HL-60 (cell line): ENCODE measurements around the gene PIK3R1.

ENCODE experiments used
- DNase-seq, 2 experiments: peaks; one replicate each; pipeline ENCODE4 v3.0.0-alpha.2; 2010 to 2020; ENCODE audit warnings: low read depth in 1 of 2, low spot score in 1 of 2
- H3K27ac ChIP-seq: fragments of 250-450 bp; sonication (Bioruptor Pico); replicated peaks from 2 replicates; pipeline ENCODE4 v1.5.1; 2020; ENCODE audit warnings: mild to moderate bottlenecking, moderate library complexity
- H3K27me3 ChIP-seq: fragments of 250-450 bp; sonication (Bioruptor Pico); 2 replicates; pipeline ENCODE4 v1.5.1; 2021; ENCODE audit warnings: mild to moderate bottlenecking, moderate library complexity; ENCODE audit not compliant: insufficient read depth, poor library complexity, severe bottlenecking
- H3K4me3 ChIP-seq: replicated peaks from 2 replicates; pipeline ENCODE4 v1.5.1; 2011; ENCODE audit warnings: mild to moderate bottlenecking, control low read depth, low read length; ENCODE audit not compliant: insufficient read depth
- GABPA ChIP-seq: IDR thresholded peaks from 2 replicates; pipeline ENCODE4 v1.6.1; 2012; ENCODE audit warnings: low read depth
- POLR2AphosphoS5 ChIP-seq: IDR thresholded peaks from 2 replicates; pipeline ENCODE4 v1.6.1; 2012; ENCODE audit warnings: low read depth
- SPI1 ChIP-seq: IDR thresholded peaks from 2 replicates; pipeline ENCODE4 v1.6.1; 2012; ENCODE audit warnings: low read depth, mild to moderate bottlenecking, borderline replicate concordance
- TF ChIP-seq, protein P1 (sequence below): IDR thresholded peaks from one replicate; pipeline ENCODE4 v1.5.1; 2011; ENCODE audit warnings: low read length, control low read depth, inconsistent platforms; ENCODE audit not compliant: insufficient read depth
- TF ChIP-seq, protein P2 (sequence below): IDR thresholded peaks from 2 replicates; pipeline ENCODE4 v1.6.1; 2012; ENCODE audit warnings: low read depth; ENCODE audit not compliant: insufficient replicate concordance

PIK3R1 gene

GRCh38 chr5:68248896-68249295 lies 33.3 kb downstream of the PIK3R1 start:
- H3K27ac ChIP-seq = no peak overlapping the region

GRCh38 chr5:68249520-68249919 lies 34.0 kb downstream of the PIK3R1 start:
- no peaks in the 10 kb centered on the region for H3K27me3 ChIP-seq
- no peak for DNase-seq
- TF ChIP-seq, protein P1, sequence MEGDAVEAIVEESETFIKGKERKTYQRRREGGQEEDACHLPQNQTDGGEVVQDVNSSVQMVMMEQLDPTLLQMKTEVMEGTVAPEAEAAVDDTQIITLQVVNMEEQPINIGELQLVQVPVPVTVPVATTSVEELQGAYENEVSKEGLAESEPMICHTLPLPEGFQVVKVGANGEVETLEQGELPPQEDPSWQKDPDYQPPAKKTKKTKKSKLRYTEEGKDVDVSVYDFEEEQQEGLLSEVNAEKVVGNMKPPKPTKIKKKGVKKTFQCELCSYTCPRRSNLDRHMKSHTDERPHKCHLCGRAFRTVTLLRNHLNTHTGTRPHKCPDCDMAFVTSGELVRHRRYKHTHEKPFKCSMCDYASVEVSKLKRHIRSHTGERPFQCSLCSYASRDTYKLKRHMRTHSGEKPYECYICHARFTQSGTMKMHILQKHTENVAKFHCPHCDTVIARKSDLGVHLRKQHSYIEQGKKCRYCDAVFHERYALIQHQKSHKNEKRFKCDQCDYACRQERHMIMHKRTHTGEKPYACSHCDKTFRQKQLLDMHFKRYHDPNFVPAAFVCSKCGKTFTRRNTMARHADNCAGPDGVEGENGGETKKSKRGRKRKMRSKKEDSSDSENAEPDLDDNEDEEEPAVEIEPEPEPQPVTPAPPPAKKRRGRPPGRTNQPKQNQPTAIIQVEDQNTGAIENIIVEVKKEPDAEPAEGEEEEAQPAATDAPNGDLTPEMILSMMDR = no peak
- TF ChIP-seq, protein P2, sequence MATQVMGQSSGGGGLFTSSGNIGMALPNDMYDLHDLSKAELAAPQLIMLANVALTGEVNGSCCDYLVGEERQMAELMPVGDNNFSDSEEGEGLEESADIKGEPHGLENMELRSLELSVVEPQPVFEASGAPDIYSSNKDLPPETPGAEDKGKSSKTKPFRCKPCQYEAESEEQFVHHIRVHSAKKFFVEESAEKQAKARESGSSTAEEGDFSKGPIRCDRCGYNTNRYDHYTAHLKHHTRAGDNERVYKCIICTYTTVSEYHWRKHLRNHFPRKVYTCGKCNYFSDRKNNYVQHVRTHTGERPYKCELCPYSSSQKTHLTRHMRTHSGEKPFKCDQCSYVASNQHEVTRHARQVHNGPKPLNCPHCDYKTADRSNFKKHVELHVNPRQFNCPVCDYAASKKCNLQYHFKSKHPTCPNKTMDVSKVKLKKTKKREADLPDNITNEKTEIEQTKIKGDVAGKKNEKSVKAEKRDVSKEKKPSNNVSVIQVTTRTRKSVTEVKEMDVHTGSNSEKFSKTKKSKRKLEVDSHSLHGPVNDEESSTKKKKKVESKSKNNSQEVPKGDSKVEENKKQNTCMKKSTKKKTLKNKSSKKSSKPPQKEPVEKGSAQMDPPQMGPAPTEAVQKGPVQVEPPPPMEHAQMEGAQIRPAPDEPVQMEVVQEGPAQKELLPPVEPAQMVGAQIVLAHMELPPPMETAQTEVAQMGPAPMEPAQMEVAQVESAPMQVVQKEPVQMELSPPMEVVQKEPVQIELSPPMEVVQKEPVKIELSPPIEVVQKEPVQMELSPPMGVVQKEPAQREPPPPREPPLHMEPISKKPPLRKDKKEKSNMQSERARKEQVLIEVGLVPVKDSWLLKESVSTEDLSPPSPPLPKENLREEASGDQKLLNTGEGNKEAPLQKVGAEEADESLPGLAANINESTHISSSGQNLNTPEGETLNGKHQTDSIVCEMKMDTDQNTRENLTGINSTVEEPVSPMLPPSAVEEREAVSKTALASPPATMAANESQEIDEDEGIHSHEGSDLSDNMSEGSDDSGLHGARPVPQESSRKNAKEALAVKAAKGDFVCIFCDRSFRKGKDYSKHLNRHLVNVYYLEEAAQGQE = no peak
- TF ChIP-seq SPI1 = no peak
- TF ChIP-seq GABPA = no peak
- no peak for TF ChIP-seq POLR2AphosphoS5
- no peak overlapping the region for H3K27ac ChIP-seq
- H3K4me3 ChIP-seq = no peak overlapping the region

More at GRCh38 chr5:68248896-68249295, 33.3 kb downstream of the PIK3R1 start:
- Histone ChIP-seq H3K27me3 (no peaks in the 10 kb centered on the region), H3K4me3 (no peak overlapping the region)
- DNase-seq = no peak
- no peak for TF ChIP-seq SPI1

DNA sequence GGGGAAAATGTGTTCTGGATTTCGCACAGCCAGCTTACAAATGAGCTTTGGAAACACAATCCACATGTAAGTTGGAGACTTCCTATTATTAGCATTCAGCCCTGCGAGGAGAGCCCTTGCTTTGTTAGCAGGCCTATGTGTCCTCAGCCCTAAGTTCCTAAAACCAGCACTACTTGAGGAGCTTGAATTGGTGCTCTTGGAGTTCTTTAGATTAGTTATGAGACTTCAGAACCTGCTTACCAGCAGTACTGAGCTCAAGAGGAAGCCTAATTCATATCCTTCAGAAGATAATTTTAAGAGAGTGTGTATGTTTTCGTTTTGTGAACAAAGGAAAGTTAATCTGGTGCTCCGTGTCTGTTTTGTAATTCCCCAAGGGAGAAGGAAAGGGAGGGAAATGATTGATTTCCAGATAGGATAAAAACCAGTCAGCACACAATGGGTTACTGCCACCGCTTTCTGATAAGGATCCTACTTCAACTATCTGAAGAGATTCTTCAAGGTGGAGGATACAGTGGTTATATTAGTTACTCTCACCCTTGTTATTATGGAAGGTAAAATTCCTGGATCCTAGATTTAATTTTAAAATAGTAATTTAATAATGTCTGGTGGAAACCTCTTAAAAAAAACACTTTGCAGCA lies 35.2 kb downstream of the PIK3R1 start:
- Histone ChIP-seq H3K27ac (no peak overlapping the region), H3K27me3 (no peaks in the 10 kb centered on the region), H3K4me3 (no peak overlapping the region)
- DNase-seq = peak in 1 of 2 experiments; percentile 15
- no peak for TF ChIP-seq POLR2AphosphoS5

DNA sequence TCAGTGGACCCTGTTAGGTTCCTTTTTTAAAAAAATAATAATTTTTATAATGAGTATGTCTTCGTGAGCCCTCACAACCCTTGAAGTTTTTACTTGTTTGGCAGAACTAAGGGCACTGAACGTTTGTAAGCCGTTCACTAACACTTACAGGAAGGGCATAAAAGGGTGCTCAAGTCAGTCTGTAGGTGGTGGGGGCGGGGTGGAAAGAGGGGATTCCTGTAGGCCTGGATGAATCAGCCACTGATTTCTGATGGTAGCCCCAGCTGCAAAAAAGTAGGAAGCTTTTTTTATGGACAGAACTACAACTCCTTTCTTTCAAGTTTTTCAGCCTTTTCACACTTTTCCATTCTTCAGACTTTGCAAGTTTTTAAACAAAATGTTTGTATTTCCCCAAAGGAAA lies 35.8 kb downstream of the PIK3R1 start:
- H3K27me3 ChIP-seq = no peaks in the 10 kb centered on the region
- DNase-seq = no peak
- H3K4me3 ChIP-seq = no peak overlapping the region
- H3K27ac ChIP-seq = no peak overlapping the region
- TF ChIP-seq SPI1 (no peak), POLR2AphosphoS5 (no peak), GABPA (no peak)
- TF ChIP-seq, protein P2 = no peak
- TF ChIP-seq, protein P1 = no peak
